HEK293 (cell line): ENCODE data around the gene RNU7-1.

ENCODE experiments used
- CTCF ChIA-PET: fragments of 350-600 bp; formaldehyde crosslinking; extraction: SDS; loops from one replicate; lab custom pipeline; 2021; ENCODE audit warnings: antibody characterized with exemption; lab: Yijun Ruan, JAX
- POLR2A ChIA-PET: fragments of 300-600 bp; formaldehyde crosslinking; extraction: SDS; loops from one replicate; lab custom pipeline; 2020; ENCODE audit warnings: antibody characterized with exemption, inconsistent platforms; lab: Yijun Ruan, JAX
- H3K27ac ChIP-seq: fragments of 200-500 bp; sonication (Bioruptor generic); 2 replicates; pipeline ENCODE4 v1.5.1; 2014; ENCODE audit warnings: low read depth, low read length, control low read depth, inconsistent platforms; ENCODE audit errors: extremely low read depth
- H3K36me3 ChIP-seq, 2 experiments: fragments of 200-500 bp in 1 of 2; sonication (Bioruptor generic) in 1 of 2; 1 replicate in 1 of 2; 2 replicates in 1 of 2; pipeline ENCODE4 v1.5.1; 2014 to 2017; ENCODE audit warnings: inconsistent platforms in 2 of 2, low read length in 2 of 2; ENCODE audit not compliant: control insufficient read depth in 2 of 2, insufficient read depth in 1 of 2
- H3K4me1 ChIP-seq: fragments of 200-500 bp; sonication (Bioruptor generic); 2 replicates; pipeline ENCODE4 v1.5.1; 2014; ENCODE audit warnings: mild to moderate bottlenecking, low read length, inconsistent platforms; ENCODE audit not compliant: control insufficient read depth, insufficient read depth
- H3K4me3 ChIP-seq: 2 replicates; pipeline ENCODE4 v1.5.1; 2011; ENCODE audit warnings: low read depth, mild to moderate bottlenecking, control low read depth, low read length, moderate library complexity
- H3K9me3 ChIP-seq: fragments of 200-500 bp; sonication (Bioruptor generic); 2 replicates; pipeline ENCODE4 v1.5.1; 2014; ENCODE audit warnings: low read depth, low read length, inconsistent platforms; ENCODE audit not compliant: control insufficient read depth, insufficient read depth
- AEBP2 ChIP-seq: fragments of 450-650 bp; formaldehyde crosslinking; IDR thresholded peaks from 2 replicates; pipeline ENCODE4 v1.5.1; 2016; ENCODE audit warnings: missing biosample characterization, missing genetic modification characterization, borderline replicate concordance
- HOXA7 ChIP-seq: sonication (generic); formaldehyde crosslinking; IDR thresholded peaks from 2 replicates; pipeline ENCODE4 v1.8.1; 2022; ENCODE audit warnings: missing genetic modification reagents, borderline replicate concordance
- KLF8 ChIP-seq: fragments of 450-650 bp; formaldehyde crosslinking; IDR thresholded peaks from 2 replicates; pipeline ENCODE4 v1.5.1; 2016; ENCODE audit warnings: missing biosample characterization, missing genetic modification characterization
- PATZ1 ChIP-seq: fragments of 450-650 bp; formaldehyde crosslinking; IDR thresholded peaks from 2 replicates; pipeline ENCODE4 v1.5.1; 2016; ENCODE audit warnings: missing biosample characterization, missing genetic modification characterization
- RBAK ChIP-seq: fragments of 450-650 bp; formaldehyde crosslinking; IDR thresholded peaks from 2 replicates; pipeline ENCODE4 v1.5.1; 2016; ENCODE audit warnings: missing biosample characterization, missing genetic modification characterization
- REPIN1 ChIP-seq: fragments of 450-650 bp; formaldehyde crosslinking; IDR thresholded peaks from 2 replicates; pipeline ENCODE4 v1.5.1; 2017; ENCODE audit warnings: missing biosample characterization, missing genetic modification characterization, low read depth
- ZBTB17 ChIP-seq: fragments of 450-650 bp; formaldehyde crosslinking; IDR thresholded peaks from 2 replicates; pipeline ENCODE4 v1.5.1; 2016; ENCODE audit warnings: missing biosample characterization, missing genetic modification characterization
- ZFHX2 ChIP-seq: fragments of 450-650 bp; formaldehyde crosslinking; conservative IDR thresholded peaks from 2 replicates; pipeline ENCODE4 v1.5.1; 2016; ENCODE audit warnings: missing biosample characterization, missing genetic modification characterization
- ZNF133 ChIP-seq: fragments of 450-650 bp; formaldehyde crosslinking; IDR thresholded peaks from 2 replicates; pipeline ENCODE4 v1.5.1; 2016; ENCODE audit warnings: missing biosample characterization, missing genetic modification characterization
- ZNF157 ChIP-seq: fragments of 450-650 bp; formaldehyde crosslinking; IDR thresholded peaks from 2 replicates; pipeline ENCODE4 v1.5.1; 2016; ENCODE audit warnings: missing biosample characterization, missing genetic modification characterization
- ZNF175 ChIP-seq: fragments of 450-650 bp; formaldehyde crosslinking; IDR thresholded peaks from 2 replicates; pipeline ENCODE4 v1.5.1; 2016; ENCODE audit warnings: missing biosample characterization, missing genetic modification characterization
- ZNF184 ChIP-seq: fragments of 450-650 bp; IDR thresholded peaks from 2 replicates; pipeline ENCODE4 v1.5.1; 2018; ENCODE audit warnings: missing biosample characterization, mild to moderate bottlenecking, missing genetic modification characterization
- ZNF202 ChIP-seq: fragments of 450-650 bp; formaldehyde crosslinking; IDR thresholded peaks from 2 replicates; pipeline ENCODE4 v1.5.1; 2016; ENCODE audit warnings: missing biosample characterization, missing genetic modification characterization, borderline replicate concordance
- ZNF248 ChIP-seq: fragments of 450-650 bp; formaldehyde crosslinking; IDR thresholded peaks from 2 replicates; pipeline ENCODE4 v1.5.1; 2017; ENCODE audit warnings: missing biosample characterization, missing genetic modification characterization
- ZNF324 ChIP-seq: fragments of 450-650 bp; formaldehyde crosslinking; IDR thresholded peaks from 2 replicates; pipeline ENCODE4 v1.5.1; 2016; ENCODE audit warnings: missing biosample characterization, missing genetic modification characterization
- ZNF366 ChIP-seq: fragments of 450-650 bp; formaldehyde crosslinking; conservative IDR thresholded peaks from 2 replicates; pipeline ENCODE4 v1.5.1; 2016; ENCODE audit warnings: missing biosample characterization, missing genetic modification characterization
- ZNF473 ChIP-seq: fragments of 450-650 bp; formaldehyde crosslinking; IDR thresholded peaks from 2 replicates; pipeline ENCODE4 v1.5.1; 2017; ENCODE audit warnings: missing biosample characterization, missing genetic modification characterization
- ZNF48 ChIP-seq: fragments of 450-650 bp; formaldehyde crosslinking; IDR thresholded peaks from 2 replicates; pipeline ENCODE4 v1.5.1; 2016; ENCODE audit warnings: missing biosample characterization, missing genetic modification characterization
- ZNF510 ChIP-seq: fragments of 450-650 bp; formaldehyde crosslinking; IDR thresholded peaks from 2 replicates; pipeline ENCODE4 v1.5.1; 2018; ENCODE audit warnings: mild to moderate bottlenecking, missing genetic modification characterization, missing biosample characterization; ENCODE audit not compliant: insufficient replicate concordance
- ZNF530 ChIP-seq: fragments of 450-650 bp; formaldehyde crosslinking; IDR thresholded peaks from 2 replicates; pipeline ENCODE4 v1.5.1; 2016; ENCODE audit warnings: low read depth, missing biosample characterization, missing genetic modification characterization
- ZNF560 ChIP-seq: fragments of 450-650 bp; formaldehyde crosslinking; IDR thresholded peaks from 2 replicates; pipeline ENCODE4 v1.5.1; 2017; ENCODE audit warnings: missing biosample characterization, missing genetic modification characterization, borderline replicate concordance
- ZNF664 ChIP-seq: fragments of 450-650 bp; formaldehyde crosslinking; IDR thresholded peaks from 2 replicates; pipeline ENCODE4 v1.5.1; 2016; ENCODE audit warnings: missing biosample characterization, missing genetic modification characterization
- ZNF670 ChIP-seq: fragments of 450-650 bp; formaldehyde crosslinking; IDR thresholded peaks from 2 replicates; pipeline ENCODE4 v1.5.1; 2016; ENCODE audit warnings: missing biosample characterization, missing genetic modification characterization, low read depth
- ZNF76 ChIP-seq: fragments of 450-650 bp; formaldehyde crosslinking; IDR thresholded peaks from 2 replicates; pipeline ENCODE4; 2016; ENCODE audit warnings: low read depth, missing biosample characterization, missing genetic modification characterization, borderline replicate concordance
- ZNF843 ChIP-seq: fragments of 450-650 bp; formaldehyde crosslinking; IDR thresholded peaks from 2 replicates; pipeline ENCODE4 v1.5.1; 2016; ENCODE audit warnings: missing biosample characterization, missing genetic modification characterization
- ZSCAN4 ChIP-seq: fragments of 450-650 bp; formaldehyde crosslinking; IDR thresholded peaks from 2 replicates; pipeline ENCODE4 v1.5.1; 2017; ENCODE audit warnings: missing biosample characterization, missing genetic modification characterization
- TF ChIP-seq, protein P1 (sequence below): fragments of 450-650 bp; formaldehyde crosslinking; IDR thresholded peaks from 2 replicates; pipeline ENCODE4 v1.5.1; 2016; ENCODE audit warnings: missing biosample characterization, missing genetic modification characterization
- TF ChIP-seq, protein P2 (sequence below): fragments of 450-650 bp; formaldehyde crosslinking; IDR thresholded peaks from 2 replicates; pipeline ENCODE4 v1.5.1; 2016; ENCODE audit warnings: missing biosample characterization, missing genetic modification characterization

The RNU7-1 gene

DNA sequence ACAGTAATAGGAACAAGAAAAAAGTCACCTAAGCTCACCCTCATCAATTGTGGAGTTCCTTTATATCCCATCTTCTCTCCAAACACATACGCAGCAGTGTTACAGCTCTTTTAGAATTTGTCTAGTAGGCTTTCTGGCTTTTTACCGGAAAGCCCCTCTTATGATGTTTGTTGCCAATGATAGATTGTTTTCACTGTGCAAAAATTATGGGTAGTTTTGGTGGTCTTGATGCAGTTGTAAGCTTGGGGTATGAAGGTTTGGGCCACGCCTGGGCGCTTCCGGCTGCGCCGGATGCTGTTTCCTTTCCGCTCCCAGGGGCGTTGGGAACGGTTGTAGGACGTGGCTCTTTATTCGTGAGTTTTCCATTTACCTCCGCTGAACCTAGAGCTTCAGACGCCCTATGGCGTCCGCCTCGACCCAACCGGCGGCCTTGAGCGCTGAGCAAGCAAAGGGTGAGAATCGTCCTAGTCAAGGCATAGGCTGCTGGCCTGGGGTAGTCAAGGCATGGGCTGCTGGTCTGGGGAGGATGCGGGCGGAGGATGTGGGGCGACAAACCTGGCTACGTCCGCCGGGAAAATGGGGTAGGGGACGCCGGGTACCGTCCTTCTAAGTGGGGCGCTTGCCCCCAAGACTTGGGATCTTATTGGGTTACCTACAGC lies at the start of gene RNU7-1, which contains the start of gene C12orf57 (continued):
- TF ChIP-seq REPIN1 (peak; percentile 56; the same call in 1 of the 2 replicates), ZNF76 (peak; percentile 80), ZNF366 (tag by site-specific recombination) (0 out of 2 replicates have a peak, but pooled peaks have one; percentile 10), ZFHX2 (tag by site-specific recombination) (no peak), ZBTB17 (peak; percentile 1; the same call in 1 of the 2 replicates), KLF8 (tag by site-specific recombination) (peak; percentile 67)

DNA sequence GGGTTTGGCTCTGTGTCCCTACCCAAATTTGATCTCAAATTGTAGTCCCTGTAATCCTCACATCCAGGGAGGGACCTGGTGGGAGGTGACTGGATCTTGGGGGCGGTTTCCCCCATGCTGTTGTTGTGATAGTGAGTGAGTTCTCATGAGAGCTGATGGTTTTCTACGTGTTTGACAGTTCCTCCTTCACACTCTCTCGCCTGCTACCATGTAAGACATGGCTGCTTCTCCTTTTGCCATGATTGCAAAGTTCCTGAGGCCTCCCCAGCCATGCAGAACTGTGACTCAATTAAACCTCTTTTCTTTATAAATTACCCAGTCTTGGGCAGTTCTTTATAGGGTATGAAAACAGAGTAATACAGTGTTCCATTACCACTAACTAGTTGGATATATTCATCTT lies 49.3 kb upstream of the RNU7-1 start:
- CTCF ChIA-PET = interaction anchor here (0.8 to 1.8 kb wide), 5 partner anchors 12 to 251 kb away, joined by 3 to 5 read pairs (median 4); no protein-coding TSS in a partner anchor
- no peaks in the 10 kb centered on the region for H3K4me1 ChIP-seq
- POLR2A ChIA-PET = no interaction called here

DNA sequence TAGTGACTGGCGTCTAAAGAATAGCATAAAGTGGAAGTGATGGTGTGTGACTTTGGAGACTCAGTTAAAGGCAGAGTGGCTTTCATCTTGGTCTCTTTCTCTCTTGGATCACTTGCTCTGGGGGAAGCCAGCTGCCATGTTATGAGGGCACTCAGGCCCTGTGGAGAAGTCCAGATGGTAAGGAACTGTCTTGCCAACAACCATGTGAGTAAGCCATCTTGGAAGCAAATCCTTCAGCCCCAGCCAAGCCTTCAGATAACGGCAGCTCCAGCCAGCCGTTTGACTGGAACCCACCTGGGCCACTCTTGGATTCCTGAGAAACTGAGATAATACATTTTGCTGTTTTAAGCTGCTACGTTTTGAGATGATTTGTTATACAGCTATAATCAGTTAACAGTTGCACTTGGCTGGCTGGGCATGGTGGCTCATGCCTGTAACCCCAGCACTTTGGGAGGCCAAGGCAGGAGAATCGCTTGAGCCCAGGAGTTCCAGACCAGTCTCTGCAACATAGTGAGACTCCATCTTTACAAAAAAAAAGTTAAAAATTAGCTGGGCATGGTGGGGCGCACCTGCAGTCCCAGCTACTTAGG lies 46.7 kb upstream of the RNU7-1 start:
- Histone ChIP-seq H3K4me3 (no peak overlapping the region), H3K27ac (no peak overlapping the region), H3K4me1 (0 out of 2 replicates have a peak, but pooled peaks cover 3% of the 10 kb centered on the region), H3K9me3 (no peaks in the 10 kb centered on the region), H3K36me3 (no peaks in the 10 kb centered on the region)
- POLR2A ChIA-PET = no interaction called here
- CTCF ChIA-PET = interaction anchor here (0.5 to 1.8 kb wide), 5 partner anchors 9 to 265 kb away, joined by 3 to 10 read pairs (median 4); partner anchors contain the start of gene SPSB2
- no peak for TF ChIP-seq ZNF843 (tag by site-specific recombination)
- TF ChIP-seq, protein P1, sequence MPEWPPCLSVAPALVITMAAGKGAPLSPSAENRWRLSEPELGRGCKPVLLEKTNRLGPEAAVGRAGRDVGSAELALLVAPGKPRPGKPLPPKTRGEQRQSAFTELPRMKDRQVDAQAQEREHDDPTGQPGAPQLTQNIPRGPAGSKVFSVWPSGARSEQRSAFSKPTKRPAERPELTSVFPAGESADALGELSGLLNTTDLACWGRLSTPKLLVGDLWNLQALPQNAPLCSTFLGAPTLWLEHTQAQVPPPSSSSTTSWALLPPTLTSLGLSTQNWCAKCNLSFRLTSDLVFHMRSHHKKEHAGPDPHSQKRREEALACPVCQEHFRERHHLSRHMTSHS = no peak
- no peak for TF ChIP-seq ZNF175 (tag by site-specific recombination)
- no peak for TF ChIP-seq ZNF510 (tag by site-specific recombination)
- no peak for TF ChIP-seq HOXA7
- no peak for TF ChIP-seq ZSCAN4 (tag by site-specific recombination)
- no peak for TF ChIP-seq PATZ1
- TF ChIP-seq ZNF560 (tag by site-specific recombination) = no peak
- TF ChIP-seq ZNF664 = no peak
- no peak for TF ChIP-seq ZNF157 (tag by site-specific recombination)

More for the DNA sequence above, 49.3 kb upstream of the RNU7-1 start:
- TF ChIP-seq, protein P2, sequence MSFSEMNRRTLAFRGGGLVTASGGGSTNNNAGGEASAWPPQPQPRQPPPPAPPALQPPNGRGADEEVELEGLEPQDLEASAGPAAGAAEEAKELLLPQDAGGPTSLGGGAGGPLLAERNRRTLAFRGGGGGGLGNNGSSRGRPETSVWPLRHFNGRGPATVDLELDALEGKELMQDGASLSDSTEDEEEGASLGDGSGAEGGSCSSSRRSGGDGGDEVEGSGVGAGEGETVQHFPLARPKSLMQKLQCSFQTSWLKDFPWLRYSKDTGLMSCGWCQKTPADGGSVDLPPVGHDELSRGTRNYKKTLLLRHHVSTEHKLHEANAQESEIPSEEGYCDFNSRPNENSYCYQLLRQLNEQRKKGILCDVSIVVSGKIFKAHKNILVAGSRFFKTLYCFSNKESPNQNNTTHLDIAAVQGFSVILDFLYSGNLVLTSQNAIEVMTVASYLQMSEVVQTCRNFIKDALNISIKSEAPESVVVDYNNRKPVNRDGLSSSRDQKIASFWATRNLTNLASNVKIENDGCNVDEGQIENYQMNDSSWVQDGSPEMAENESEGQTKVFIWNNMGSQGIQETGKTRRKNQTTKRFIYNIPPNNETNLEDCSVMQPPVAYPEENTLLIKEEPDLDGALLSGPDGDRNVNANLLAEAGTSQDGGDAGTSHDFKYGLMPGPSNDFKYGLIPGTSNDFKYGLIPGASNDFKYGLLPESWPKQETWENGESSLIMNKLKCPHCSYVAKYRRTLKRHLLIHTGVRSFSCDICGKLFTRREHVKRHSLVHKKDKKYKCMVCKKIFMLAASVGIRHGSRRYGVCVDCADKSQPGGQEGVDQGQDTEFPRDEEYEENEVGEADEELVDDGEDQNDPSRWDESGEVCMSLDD (tag by site-specific recombination) = no peak
- TF ChIP-seq ZNF324 (tag by site-specific recombination) (no peak), ZNF248 (tag by site-specific recombination) (no peak), ZNF48 (tag by site-specific recombination) (no peak), ZNF202 (no peak), RBAK (no peak), ZNF473 (tag by site-specific recombination) (no peak), ZNF670 (tag by site-specific recombination) (no peak), ZNF510 (tag by site-specific recombination) (no peak), ZNF133 (tag by site-specific recombination) (no peak), ZNF184 (no peak), AEBP2 (tag by site-specific recombination) (no peak), ZNF530 (tag by site-specific recombination) (no peak)
- Histone ChIP-seq H3K36me3 (no peaks in the 10 kb centered on the region), H3K4me3 (no peak overlapping the region), H3K27ac (no peak overlapping the region), H3K9me3 (no peaks in the 10 kb centered on the region)
